HG02885 (cell line): ENCODE measurements around the gene GBE1.
"Not testable (repeated sequence)": the region's sequence is repeated elsewhere in the genome, so short reads cannot be mapped to it uniquely, and the experiment has no call there.

Experiments
- ATAC-seq: cut with Tn5 transposase; IDR thresholded peaks from one replicate; pipeline ENCODE4 v1.9.1; 2021; ENCODE audit warnings: mild to moderate bottlenecking; ENCODE audit not compliant: unreplicated experiment, poor library complexity

Gene GBE1

GRCh38 chr3:81760924-81761903, at the start of gene GBE1:
TSS of gene GBE1 (minus strand) at chr3:81761645. CDS start at chr3:81761517, 128 bp downstream.
- peak; percentile 87 for ATAC-seq

DNA sequence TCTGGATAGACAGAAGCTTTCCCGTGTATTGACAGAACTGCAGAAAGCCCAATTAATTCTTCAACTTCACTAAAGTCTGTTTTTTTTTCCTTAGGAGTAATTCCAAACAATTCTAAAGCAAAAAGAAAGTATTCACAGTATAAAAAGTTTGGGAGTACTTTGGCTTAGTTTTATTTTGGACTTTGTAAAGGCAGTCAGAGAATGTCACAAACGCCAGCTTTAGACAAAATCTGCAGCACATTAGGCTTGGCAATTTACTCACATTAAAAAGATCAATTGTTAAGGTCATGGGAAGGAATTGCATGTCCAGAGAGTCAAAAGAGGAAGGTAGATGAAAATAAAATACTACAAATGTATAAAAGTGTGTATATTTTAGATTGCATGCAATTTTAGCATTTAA, 47.5 kb upstream of the GBE1 start:
- no peak for ATAC-seq

DNA sequence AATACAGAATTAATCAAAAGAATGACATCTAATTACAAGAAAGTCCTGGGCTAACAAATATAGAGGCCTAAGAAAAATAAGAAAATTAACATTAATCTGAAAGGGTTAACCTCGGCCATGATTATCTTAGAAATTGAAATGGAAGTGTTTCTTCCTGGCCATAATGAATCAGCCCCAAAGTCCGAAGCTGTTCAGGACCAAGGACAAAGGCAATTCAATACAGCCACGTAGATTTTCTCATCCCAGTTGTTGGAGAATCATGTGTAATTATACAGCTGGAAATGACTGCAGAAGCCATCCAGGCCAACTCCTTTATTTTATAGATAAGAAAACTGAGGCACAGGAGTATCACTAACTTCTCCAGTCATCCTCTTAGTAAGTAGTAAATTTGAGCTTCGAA, 38.0 kb upstream of the GBE1 start:
- ATAC-seq, result no peak

- peak; percentile 38 for ATAC-seq
Measured at GRCh38 chr3:81793410-81793809, 32.0 kb upstream of the GBE1 start.

GRCh38 chr3:81790117-81790516, 28.7 kb upstream of the GBE1 start:
- ATAC-seq, result no peak

DNA sequence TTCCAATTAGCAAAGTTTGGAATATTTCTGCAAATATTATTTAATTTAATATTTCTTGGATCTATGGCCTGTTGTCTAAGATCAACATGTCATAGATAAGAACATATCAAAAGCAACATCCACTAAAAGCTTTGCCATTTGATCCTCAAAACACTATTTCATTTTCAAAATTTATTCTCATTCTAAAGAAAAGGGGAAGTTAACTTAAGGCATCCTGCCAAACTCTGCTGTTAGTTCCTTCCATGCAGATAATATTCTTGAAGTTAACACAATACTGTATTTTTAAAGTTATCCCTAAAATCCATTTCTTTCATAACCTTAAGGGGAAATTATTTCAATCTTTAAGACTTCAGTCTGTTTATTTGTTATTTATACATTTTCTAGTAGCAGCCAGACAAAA, 28.2 kb upstream of the GBE1 start:
- no peak for ATAC-seq

DNA sequence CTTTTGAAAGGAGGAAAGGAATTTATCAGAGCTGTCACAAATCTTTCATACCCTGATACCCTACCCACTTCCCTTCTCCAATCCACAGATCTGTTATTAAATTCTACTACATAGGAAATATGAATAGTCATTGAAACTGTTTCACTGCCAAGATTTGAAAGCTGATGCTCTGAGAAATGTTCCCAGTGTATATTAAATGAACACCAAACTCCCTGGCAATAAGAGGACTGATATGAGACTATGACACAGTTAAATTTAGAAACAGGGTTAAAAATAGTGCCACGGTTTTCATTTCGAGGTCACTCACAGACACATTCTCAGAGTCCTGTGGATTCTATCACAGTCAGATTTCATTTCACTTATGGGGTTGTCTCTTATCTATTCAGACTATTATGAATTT, 27.2 kb upstream of the GBE1 start:
- peak; percentile 84 for ATAC-seq

- no peak for ATAC-seq
Measured at GRCh38 chr3:81788044-81788443, 26.6 kb upstream of the GBE1 start.

DNA sequence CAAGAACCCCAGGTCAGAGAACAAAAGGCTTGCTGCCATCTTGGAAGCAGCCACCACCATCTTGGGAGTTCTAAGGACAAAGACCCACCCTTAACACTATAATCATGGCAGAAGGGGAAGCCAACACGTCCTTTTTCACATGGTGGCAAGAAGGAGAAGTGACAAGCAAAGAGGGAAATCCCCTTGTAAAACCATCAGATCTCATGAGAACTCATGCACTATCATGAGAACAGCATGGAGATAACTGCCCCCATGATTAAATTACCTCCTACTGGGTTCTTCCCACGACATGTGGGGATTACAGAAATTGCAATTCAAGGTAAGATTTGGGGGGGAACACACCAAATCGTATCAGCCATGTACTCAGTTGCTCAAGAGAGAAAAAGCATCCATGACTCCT, 21.1 kb upstream of the GBE1 start:
- no peak for ATAC-seq

DNA sequence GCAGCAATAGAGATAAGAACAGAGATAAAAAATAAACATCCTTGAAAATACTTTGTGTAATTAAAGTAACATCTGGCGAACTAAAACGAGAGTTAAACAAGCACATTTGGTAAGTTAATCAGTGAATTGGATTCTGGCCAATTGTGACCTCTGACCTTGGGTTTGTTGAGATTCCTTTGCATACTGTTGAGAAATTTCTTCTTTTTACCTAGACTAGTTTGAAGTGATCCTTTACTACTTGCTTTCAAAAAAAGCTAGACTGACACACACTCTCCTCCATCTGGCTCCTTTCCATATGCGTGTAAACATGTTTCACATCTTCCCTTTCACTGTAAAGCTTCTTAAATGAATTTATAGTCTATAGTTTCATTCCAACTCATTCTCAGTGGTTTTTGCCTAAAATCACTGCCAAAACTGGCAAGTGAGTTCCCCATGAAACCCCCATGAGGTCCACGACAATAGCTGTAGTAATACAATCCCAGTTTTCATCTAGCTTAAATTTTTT, 17.3 kb upstream of the GBE1 start:
- peak; percentile 65 for ATAC-seq

- ATAC-seq, result peak; percentile 26
Measured at GRCh38 chr3:81776643-81777042, 15.2 kb upstream of the GBE1 start.

DNA sequence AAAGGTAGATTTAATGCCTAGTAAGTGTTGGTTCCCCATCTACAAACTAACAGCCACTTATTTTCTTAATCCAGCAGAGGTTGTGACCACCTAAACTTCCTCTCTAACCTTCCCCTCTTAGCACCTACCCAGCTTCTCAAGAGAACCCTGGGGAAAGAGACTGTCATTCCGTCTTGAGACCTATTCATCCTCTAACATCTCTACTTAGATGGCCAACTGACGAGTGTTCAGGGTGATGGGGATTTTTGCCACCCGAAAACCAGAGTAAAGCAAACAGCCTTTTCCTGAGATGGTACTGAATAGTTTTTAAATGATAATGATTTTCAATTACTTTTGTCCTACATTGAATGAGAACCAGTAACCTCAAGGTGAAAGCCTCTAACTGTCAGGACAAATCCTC, 9.3 kb upstream of the GBE1 start:
- ATAC-seq, result no peak

GRCh38 chr3:81769299-81769698, 7.9 kb upstream of the GBE1 start:
- no peak for ATAC-seq

DNA sequence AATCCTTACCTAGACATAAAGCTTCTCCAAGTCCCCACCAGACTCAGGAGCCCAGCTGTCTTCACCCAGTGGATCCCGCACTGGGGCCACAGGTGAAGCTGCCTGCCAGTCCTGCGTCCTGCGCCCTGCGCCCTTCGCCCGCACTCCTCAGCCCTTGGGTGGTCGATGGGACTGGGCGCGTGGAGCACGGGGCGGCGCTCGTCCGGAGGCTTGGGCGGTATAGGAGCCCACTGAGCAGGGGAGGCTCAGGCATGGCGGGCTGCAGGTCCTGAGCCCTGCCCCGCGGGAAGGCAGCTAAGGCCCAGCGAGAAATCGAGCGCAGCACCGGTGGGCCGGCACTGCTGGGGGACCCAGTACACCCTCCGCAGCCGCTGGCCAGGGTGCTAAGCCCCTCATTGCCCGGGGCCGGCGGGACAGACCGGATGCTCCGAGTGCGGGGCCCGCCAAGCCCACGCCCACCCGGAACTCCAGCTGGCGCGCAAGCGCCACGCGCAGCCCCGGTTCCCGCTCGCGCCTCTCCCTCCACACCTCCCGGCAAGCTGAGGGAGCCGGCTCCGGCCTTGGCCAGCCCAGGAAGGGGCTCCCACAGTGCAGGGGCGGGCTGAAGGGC, 5.9 kb upstream of the GBE1 start:
- ATAC-seq, result not testable (repeated sequence)

GRCh38 chr3:81765400-81765799, 4.0 kb upstream of the GBE1 start:
- no peak for ATAC-seq

GRCh38 chr3:81764665-81765064, 3.2 kb upstream of the GBE1 start:
- ATAC-seq, result no peak

DNA sequence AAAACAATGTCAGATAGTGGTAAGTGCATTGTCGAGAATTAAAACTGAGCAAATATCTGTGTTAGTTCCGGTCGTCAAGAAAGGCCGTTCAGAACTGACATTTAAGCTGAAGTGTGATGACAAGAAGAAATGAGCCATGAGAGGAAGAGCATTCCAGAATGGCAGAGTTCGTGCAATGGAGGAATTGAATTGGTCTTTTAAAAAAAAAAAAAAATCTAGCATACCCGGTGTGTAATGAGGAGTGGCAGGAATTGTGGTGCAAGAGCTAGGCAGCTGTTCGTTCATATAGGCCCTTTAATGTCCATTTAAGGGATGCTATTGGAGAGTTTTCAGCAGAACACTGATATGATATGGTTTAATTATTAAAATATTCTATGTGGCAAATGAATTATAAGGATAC, 2.6 kb upstream of the GBE1 start:
- no peak for ATAC-seq

GRCh38 chr3:81763001-81763400, 1.6 kb upstream of the GBE1 start:
- ATAC-seq, result no peak

- ATAC-seq, result no peak
Measured at GRCh38 chr3:81761904-81762580, 597 bp upstream of the GBE1 start.

DNA sequence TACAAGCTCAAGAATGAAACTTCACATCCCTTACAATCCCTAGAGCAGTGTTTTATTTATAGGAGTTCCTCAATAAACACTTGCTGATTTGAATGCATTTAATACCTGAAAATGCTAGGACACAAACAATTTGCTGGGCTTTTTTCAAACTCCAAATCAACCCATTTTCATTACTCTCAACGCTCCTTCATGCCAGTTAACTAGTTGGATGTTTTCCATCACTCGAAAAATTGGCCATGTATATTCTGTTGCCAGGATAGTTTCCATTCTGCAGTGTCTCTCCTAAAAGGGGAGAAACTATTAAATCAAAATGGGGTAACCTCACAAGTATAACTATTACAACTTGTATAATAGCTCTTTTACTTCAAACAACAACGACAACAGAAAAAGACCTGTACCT, 1.2 kb downstream of the GBE1 start:
- no peak for ATAC-seq

DNA sequence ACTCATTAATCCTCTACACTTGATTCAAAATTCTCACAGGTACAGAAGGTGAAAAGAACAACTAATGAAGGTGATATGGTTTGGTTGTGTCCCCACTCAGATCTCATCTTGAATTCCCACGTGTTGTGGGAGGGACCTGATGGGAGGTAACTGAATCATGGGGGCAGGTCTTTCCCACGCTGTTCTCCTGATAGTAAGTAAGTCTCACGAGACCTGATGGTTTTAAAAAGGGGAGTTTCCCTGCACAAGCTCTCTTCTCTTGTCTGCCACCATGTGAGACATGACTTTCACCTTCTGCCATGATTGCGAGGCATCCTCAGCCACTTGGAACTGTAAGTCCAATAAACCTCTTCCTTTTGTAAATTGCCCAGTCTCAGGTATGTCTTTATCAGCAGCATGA, 2.7 kb downstream of the GBE1 start:
- ATAC-seq, result not testable (repeated sequence)
